ENCODE data around the gene CD44.

The CD44 gene

GRCh38 chr11:35158701-35159510 is 19.9 kb downstream of the CD44 start:
- DNase-seq (ENCODE audit: low read depth): no peak

GRCh38 chr11:35160246-35160824 is 21.4 kb downstream of the CD44 start:
- no peak for DNase-seq (ENCODE audit: low read depth)

- DNase-seq (ENCODE audit: low read depth): no peak
These were observed 22.1 kb downstream of the CD44 start for GRCh38 chr11:35160902-35161597.

GRCh38 chr11:35162745-35163144 is 23.8 kb downstream of the CD44 start:
- DNase-seq (ENCODE audit: low read depth): no peak

- DNase-seq (ENCODE audit: low read depth): no peak
These were observed 24.2 kb downstream of the CD44 start for GRCh38 chr11:35163209-35163608.

- no peak for DNase-seq (ENCODE audit: low read depth)
These were observed 24.9 kb downstream of the CD44 start for GRCh38 chr11:35163702-35164496.

- DNase-seq (ENCODE audit: low read depth): no peak
These were observed 26.1 kb downstream of the CD44 start for GRCh38 chr11:35165030-35165422.

GRCh38 chr11:35165423-35166368 is 26.7 kb downstream of the CD44 start:
- DNase-seq (ENCODE audit: low read depth): no peak

- peak; percentile 95 for DNase-seq (ENCODE audit: low read depth)
These were observed 27.7 kb downstream of the CD44 start for GRCh38 chr11:35166369-35167360.

- no peak for DNase-seq (ENCODE audit: low read depth)
These were observed 28.5 kb downstream of the CD44 start for GRCh38 chr11:35167426-35167954.

GRCh38 chr11:35168671-35169070 is 29.7 kb downstream of the CD44 start:
- no peak for DNase-seq (ENCODE audit: low read depth)

- DNase-seq (ENCODE audit: low read depth): no peak
These were observed 30.1 kb downstream of the CD44 start for GRCh38 chr11:35169112-35169511.

GRCh38 chr11:35169754-35170153 is 30.8 kb downstream of the CD44 start:
- no peak for DNase-seq (ENCODE audit: low read depth)

- peak; percentile 57 for DNase-seq (ENCODE audit: low read depth)
These were observed 31.5 kb downstream of the CD44 start for GRCh38 chr11:35170503-35170902.

GRCh38 chr11:35171226-35171625 is 32.3 kb downstream of the CD44 start:
- no peak for DNase-seq (ENCODE audit: low read depth)

GRCh38 chr11:35173011-35173511 is 34.1 kb downstream of the CD44 start:
- no peak for DNase-seq (ENCODE audit: low read depth)

- no peak for DNase-seq (ENCODE audit: low read depth)
These were observed 34.9 kb downstream of the CD44 start for GRCh38 chr11:35173616-35174566.

- no peak for DNase-seq (ENCODE audit: low read depth)
These were observed 35.7 kb downstream of the CD44 start for GRCh38 chr11:35174666-35175065.

All from GM04504 (cell line).